Activated CD8-positive, alpha-beta T cell treated with anti-CD3 and anti-CD28 coated beads for 36 hours (primary cell): Measurements from ENCODE around the gene CPN1. TPM values are rescaled to one million over a fixed set of nuclear protein-coding genes. Genes with fewer than 3 reads are reported as not detected.

ENCODE experiments used
- ATAC-seq: fragments of 200-7000 bp; cut with Tn5 transposase; one replicate; pipeline ENCODE4 v1.10.0; 2021; ENCODE audit warnings: mild to moderate bottlenecking, moderate library complexity
- CTCF ChIA-PET: fragments of 350-600 bp; sonication (Branson Sonifier 250); formaldehyde crosslinking; loops from one replicate; lab custom pipeline; 2021; ENCODE audit warnings: antibody characterized with exemption; lab: Charles Lee
- POLR2A ChIA-PET: fragments of 350-600 bp; sonication (Branson Sonifier 250); formaldehyde crosslinking; loops from one replicate; lab custom pipeline; 2021; ENCODE audit warnings: antibody characterized with exemption; lab: Charles Lee
- DNase-seq: peaks from one replicate; pipeline ENCODE4 v3.0.0-alpha.2; 2020
- H3K27ac Mint-ChIP-seq: one replicate; pipeline ENCODE4 v1.8.0; 2021; ENCODE audit warnings: mild to moderate bottlenecking, mixed read lengths
- H3K27me3 Mint-ChIP-seq: one replicate; pipeline ENCODE4 v1.8.0; 2021; ENCODE audit warnings: mixed read lengths
- H3K36me3 Mint-ChIP-seq: one replicate; pipeline ENCODE4 v1.8.0; 2021; ENCODE audit warnings: low read depth, mixed read lengths
- H3K4me1 Mint-ChIP-seq: one replicate; pipeline ENCODE4 v1.8.0; 2021; ENCODE audit warnings: low read depth, mixed read lengths
- H3K4me3 Mint-ChIP-seq: one replicate; pipeline ENCODE4 v1.8.0; 2021; ENCODE audit warnings: mild to moderate bottlenecking, moderate library complexity, mixed read lengths
- H3K9me3 Mint-ChIP-seq: one replicate; pipeline ENCODE4 v1.8.0; 2021; ENCODE audit warnings: mixed read lengths
- intact Hi-C: fragments of 100-400 bp; cut with micrococcal nuclease; formaldehyde crosslinking; loops from one replicate; pipeline ENCODE4 v1.10.0; 2022
- total RNA-seq, 2 experiments: library from RNA; stranded (reverse); gene quantifications; one replicate each; pipeline ENCODE4 v1.2.3, GENCODE V29; 2021
- TF ChIP-seq, protein P1 (sequence below): fragments of 200-600 bp; IDR thresholded peaks from one replicate; pipeline ENCODE4 v1.8.0; 2022; ENCODE audit warnings: antibody characterized with exemption, mild to moderate bottlenecking

The CPN1 gene
- total RNA-seq, 2 experiments from 2014 or later, result not detected

- peaks cover 42% of the 10 kb centered on the region for H3K4me1 Mint-ChIP-seq
- H3K36me3 Mint-ChIP-seq, result no peaks in the 10 kb centered on the region
- intact Hi-C loops, result no loop called here
- TF ChIP-seq, protein P1, sequence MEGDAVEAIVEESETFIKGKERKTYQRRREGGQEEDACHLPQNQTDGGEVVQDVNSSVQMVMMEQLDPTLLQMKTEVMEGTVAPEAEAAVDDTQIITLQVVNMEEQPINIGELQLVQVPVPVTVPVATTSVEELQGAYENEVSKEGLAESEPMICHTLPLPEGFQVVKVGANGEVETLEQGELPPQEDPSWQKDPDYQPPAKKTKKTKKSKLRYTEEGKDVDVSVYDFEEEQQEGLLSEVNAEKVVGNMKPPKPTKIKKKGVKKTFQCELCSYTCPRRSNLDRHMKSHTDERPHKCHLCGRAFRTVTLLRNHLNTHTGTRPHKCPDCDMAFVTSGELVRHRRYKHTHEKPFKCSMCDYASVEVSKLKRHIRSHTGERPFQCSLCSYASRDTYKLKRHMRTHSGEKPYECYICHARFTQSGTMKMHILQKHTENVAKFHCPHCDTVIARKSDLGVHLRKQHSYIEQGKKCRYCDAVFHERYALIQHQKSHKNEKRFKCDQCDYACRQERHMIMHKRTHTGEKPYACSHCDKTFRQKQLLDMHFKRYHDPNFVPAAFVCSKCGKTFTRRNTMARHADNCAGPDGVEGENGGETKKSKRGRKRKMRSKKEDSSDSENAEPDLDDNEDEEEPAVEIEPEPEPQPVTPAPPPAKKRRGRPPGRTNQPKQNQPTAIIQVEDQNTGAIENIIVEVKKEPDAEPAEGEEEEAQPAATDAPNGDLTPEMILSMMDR, result no peak
- POLR2A ChIA-PET, result no interaction called here
- no peaks in the 10 kb centered on the region for H3K9me3 Mint-ChIP-seq
- CTCF ChIA-PET, result interaction anchor here (0.7 to 6.4 kb wide), 8 partner anchors 10 to 274 kb away, joined by 3 to 83 read pairs (median 4); no protein-coding TSS in a partner anchor
- H3K27ac Mint-ChIP-seq, result peak overlapping the region; percentile 74
- peak; percentile 70 for ATAC-seq
- no peak overlapping the region for H3K4me3 Mint-ChIP-seq
- peak; percentile 37 for DNase-seq
- H3K27me3 Mint-ChIP-seq, result no peaks in the 10 kb centered on the region
Measured at GRCh38 chr10:100006243-100006886, 75.3 kb downstream of the CPN1 start.

GRCh38 chr10:100004805-100005510 is 76.7 kb downstream of the CPN1 start:
- intact Hi-C loops, result no loop called here
- Mint-ChIP-seq H3K9me3 (no peaks in the 10 kb centered on the region), H3K27ac (no peak overlapping the region), H3K36me3 (no peaks in the 10 kb centered on the region), H3K4me1 (peaks cover 38% of the 10 kb centered on the region), H3K4me3 (no peak overlapping the region), H3K27me3 (no peaks in the 10 kb centered on the region)
- TF ChIP-seq, protein P1, result no peak
- CTCF ChIA-PET, result interaction anchor here (1.3 to 6.4 kb wide), 4 partner anchors 8 to 43 kb away, joined by 4 to 83 read pairs (median 5); no protein-coding TSS in a partner anchor
- POLR2A ChIA-PET, result interaction anchor here (1.4 kb wide), 1 partner anchor 9 kb away, joined by 3 read pairs; no protein-coding TSS in a partner anchor
- no peak for ATAC-seq
- no peak for DNase-seq

DNA sequence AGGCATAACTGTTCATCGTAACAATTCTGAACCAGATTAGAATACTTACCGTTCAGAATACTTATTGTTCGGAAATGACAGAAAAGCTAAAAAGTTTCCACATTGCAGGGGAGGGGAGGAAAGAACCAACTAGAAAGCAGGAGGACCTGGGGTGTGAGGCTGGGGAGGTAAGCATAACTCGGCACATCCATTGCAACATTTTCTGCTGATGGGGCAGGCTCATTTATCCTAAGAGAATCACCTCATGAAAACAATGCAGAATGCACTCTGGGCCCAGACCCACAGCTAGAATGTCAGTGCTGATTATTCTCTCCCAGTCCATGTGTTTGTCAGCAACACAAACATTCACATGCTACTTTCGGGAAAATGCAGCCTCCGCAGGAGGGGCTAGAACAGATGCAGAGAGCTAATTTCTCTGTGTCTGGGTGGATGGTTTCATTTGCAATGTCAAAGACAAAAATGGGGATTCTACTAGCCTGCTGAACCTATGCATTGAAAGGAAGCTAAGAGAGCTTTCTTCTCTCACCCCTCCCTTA is 81.5 kb downstream of the CPN1 start:
- POLR2A ChIA-PET, result interaction anchor here (0.9 to 1.6 kb wide), 2 partner anchors 9 to 130 kb away, joined by 3 to 4 read pairs; partner anchors contain the start of gene DNMBP

DNA sequence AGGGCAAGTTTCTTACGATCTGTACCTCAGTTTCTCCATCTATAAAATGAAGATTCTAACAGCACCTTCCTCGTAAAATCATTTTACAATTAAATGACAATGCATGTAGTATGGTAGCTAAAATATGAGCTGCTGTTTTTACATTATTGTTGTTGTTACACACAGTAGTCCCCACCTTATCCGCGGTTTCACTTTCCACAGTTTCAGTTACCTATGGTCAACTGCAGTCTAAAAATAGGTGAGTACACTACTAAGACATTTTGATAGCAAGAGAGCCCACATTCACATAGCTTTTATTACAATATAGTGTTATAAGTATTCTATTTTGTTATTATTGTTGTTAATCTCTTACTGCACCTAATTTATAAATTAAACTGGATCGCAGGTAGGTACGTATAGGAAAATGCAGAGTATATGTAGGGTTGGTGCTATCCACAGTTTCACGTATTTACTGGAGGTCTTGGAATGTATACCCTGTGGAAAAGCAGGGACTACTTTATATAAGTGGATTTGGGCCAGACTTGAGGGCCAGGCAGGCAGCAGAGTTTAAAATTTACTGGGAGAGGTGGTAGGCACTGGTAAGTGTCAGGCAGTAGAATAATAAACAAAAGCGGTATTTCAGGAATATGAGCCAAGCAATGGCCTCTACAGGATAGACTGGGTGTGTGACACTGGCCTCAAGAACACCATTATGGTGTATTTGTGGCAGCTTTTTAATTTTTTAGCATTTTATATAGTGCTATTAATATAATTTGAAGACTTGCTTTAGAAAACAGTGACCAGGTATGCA is 82.2 kb downstream of the CPN1 start:
- Mint-ChIP-seq H3K27ac (no peak overlapping the region), H3K4me3 (no peak overlapping the region), H3K4me1 (peaks cover 8% of the 10 kb centered on the region), H3K27me3 (no peaks in the 10 kb centered on the region), H3K9me3 (no peaks in the 10 kb centered on the region), H3K36me3 (no peaks in the 10 kb centered on the region)
- DNase-seq (no peak), ATAC-seq (no peak)
- ChIA-PET CTCF (interaction anchor here (1.4 to 8.3 kb wide), 2 partner anchors 8 to 154 kb away, joined by 4 to 83 read pairs; partner anchors contain the start of gene DNMBP), POLR2A (interaction anchor here (0.7 to 1.6 kb wide), 3 partner anchors 10 to 129 kb away, joined by 3 to 4 read pairs (median 3); partner anchors contain the start of gene DNMBP)
- TF ChIP-seq, protein P1, result no peak
- intact Hi-C loops, result no loop called here

More for the DNA sequence above, 81.5 kb downstream of the CPN1 start:
- intact Hi-C loops, result no loop called here
- Mint-ChIP-seq H3K36me3 (no peaks in the 10 kb centered on the region), H3K9me3 (no peaks in the 10 kb centered on the region), H3K4me1 (peaks cover 7% of the 10 kb centered on the region), H3K27me3 (no peaks in the 10 kb centered on the region), H3K4me3 (no peak overlapping the region), H3K27ac (no peak overlapping the region)
- TF ChIP-seq, protein P1, result no peak
- no peak for DNase-seq
- no peak for ATAC-seq
- CTCF ChIA-PET, result interaction anchor here (1.4 to 8.3 kb wide), 2 partner anchors 8 to 154 kb away, joined by 4 to 83 read pairs; partner anchors contain the start of gene DNMBP
